GM20000 (cell line): ENCODE measurements around the gene MSRB2.

Experiments
- DNase-seq: peaks from one replicate; pipeline ENCODE4 v3.0.0; 2012; ENCODE audit warnings: low spot score
- TF ChIP-seq, protein P1 (sequence below): IDR thresholded peaks from 2 replicates; pipeline ENCODE4 v1.5.1; 2012; ENCODE audit warnings: mild to moderate bottlenecking, control low read depth; ENCODE audit errors: extremely low read depth, missing control alignments

Gene MSRB2

DNA sequence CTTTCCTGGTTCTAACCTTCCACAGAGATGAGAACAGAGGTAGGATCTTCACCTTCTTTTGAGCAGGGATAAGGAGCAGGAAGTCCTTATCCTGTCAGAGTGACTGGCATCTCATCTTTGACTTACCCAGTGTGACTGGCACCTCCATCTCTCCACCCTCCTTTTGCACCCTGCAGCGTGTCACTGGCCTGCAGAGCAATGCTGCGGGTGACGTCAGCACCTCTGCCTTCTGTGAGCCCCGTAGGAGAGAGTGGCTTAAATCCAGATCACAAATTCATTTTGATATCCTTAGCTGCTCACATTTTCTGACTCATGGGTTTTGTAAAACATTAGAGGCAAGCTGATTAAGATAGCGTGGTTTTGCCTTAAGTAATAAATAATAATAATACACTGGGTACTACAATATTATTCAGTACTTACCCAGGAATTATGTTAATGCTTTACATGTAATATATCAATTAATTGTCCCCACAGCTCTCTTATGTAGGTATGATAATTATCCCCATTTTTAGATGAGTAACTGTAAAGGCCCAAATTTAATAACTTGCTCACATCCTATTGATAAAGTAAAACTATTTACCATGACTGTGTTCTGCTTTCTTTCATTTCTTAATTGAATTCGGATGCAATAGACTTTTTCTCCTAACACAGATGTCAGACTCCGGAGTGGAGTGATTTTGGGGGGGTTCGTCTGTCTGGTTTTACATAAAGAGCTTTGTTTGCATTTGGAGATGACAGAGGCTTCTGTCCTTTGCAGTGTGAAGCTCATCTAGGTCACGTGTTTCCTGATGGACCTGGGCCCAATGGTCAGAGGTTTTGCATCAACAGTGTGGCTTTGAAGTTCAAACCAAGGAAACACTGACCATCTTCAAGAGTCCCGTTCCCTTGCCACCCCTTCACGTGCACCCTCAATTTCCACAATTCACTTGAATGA lies 24.9 kb downstream of the MSRB2 start:
- TF ChIP-seq, protein P1, sequence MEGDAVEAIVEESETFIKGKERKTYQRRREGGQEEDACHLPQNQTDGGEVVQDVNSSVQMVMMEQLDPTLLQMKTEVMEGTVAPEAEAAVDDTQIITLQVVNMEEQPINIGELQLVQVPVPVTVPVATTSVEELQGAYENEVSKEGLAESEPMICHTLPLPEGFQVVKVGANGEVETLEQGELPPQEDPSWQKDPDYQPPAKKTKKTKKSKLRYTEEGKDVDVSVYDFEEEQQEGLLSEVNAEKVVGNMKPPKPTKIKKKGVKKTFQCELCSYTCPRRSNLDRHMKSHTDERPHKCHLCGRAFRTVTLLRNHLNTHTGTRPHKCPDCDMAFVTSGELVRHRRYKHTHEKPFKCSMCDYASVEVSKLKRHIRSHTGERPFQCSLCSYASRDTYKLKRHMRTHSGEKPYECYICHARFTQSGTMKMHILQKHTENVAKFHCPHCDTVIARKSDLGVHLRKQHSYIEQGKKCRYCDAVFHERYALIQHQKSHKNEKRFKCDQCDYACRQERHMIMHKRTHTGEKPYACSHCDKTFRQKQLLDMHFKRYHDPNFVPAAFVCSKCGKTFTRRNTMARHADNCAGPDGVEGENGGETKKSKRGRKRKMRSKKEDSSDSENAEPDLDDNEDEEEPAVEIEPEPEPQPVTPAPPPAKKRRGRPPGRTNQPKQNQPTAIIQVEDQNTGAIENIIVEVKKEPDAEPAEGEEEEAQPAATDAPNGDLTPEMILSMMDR, result no peak
- no peak for DNase-seq

DNA sequence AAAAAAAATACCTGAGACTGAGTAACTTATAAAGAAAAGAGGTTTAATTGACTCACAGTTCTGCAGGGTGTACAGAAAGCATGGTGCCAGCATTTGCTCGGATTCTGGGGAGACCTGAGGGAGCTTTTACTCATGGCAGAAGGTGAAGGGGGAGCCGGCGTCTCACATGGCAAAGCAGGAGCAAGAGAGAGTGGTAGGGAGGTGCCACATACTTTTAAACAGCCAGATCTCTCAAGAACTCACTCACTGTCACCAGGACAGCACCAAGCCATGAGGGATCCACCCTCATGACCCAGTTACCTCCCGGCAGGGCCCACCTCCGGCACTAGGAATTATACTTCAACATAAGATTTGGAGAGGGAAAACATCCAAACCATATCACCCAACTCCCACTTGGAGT lies 25.8 kb downstream of the MSRB2 start:
- no peak for DNase-seq
- TF ChIP-seq, protein P1, result no peak

DNA sequence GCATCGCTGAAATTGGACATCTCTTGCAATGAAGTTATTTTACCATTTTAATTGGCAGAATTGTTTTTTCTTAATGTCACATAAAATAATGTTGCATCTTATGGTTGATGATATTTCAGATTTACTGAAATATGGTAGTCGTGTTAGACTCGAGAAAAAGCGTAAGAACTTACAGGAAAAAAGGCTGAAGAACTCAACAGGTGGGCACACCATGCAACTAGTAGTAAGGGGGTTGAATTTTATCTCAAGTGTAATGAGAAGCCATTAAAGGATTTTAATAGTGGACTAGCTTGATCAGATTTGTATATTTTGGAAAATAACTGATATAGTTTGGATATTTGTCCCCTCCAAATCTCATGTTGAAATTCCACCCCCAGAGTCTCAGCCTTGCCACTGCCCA lies 41.1 kb downstream of the MSRB2 start:
- TF ChIP-seq, protein P1, result no peak
- no peak for DNase-seq

DNA sequence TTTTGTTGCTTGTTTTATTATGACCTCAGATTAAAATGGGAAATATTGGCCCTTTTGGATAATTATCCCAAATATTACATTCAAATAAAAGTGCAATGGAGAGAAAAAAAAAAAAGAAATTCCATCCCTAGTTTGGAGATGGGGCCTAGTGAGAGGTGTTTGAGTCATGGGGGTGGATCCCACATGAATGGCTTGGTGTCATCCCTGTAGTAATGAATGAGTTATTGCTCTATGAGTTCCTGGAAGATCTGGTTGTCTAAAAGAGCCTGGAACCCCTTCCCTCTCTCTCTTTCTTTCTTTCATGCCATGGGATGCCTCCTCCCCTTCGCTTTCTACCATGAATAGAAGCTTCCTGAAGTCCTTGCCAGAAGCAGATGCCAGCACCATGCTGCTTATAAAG lies 44.3 kb downstream of the MSRB2 start:
- no peak for DNase-seq
- TF ChIP-seq, protein P1, result no peak

DNA sequence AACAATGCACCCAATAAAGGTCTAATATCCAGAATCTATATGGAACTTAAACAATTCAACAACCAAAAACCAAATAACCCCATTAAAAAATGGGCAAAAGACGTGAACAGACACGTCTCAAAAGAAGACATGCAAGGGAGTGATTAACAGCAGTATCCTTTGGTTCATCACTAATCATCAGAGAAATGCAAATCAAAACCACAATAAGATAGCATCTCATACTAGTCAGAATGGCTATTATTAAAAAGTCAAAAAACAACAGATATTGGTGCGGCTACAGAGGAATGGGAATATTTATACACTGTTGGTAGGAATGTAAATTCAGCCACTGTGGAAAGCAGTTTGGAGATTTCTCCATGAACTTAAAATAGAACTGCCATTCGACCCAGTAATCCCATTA lies 46.6 kb downstream of the MSRB2 start:
- DNase-seq, result no peak
- TF ChIP-seq, protein P1, result no peak

DNA sequence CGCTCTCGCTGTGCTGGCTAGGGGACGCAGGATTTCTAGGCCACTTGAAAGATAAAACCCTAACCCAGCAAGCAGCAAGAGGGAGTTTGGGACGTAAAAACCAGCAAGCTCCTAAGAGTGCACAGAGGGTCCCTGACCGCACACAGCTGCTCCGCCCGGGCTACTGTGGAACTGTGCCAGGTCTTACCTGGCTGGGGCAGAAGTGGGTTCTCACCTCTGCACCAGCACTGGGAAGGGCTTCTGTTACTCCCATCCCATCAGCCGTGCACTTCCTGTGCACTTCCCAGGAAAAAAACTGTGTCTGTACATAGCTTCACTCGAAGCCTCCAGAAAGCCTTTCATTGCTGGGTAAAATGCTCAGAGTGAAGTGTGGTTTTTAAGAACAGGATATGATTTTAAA lies 50.9 kb downstream of the MSRB2 start:
- TF ChIP-seq, protein P1, result no peak
- no peak for DNase-seq

DNA sequence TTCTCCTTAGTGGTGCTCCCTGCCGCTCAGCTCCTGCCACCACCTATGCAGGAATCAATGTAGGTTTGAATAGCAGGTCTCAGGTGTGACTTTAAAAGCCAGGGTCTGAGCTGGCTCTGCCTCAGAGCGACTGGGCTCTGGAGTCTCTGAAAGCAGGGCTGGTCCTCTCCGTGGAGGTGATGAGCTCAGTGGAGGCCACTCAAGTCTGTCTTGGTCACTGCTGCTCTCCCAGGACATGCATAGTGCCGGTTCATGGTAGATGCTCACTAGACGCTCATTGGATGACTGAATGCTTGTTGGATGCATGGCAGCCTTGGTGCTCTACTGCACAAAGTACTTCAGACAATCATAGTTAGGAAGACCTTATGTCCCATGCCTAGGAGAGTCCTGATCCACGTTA lies 51.7 kb downstream of the MSRB2 start:
- TF ChIP-seq, protein P1, result no peak
- no peak for DNase-seq
